Kidney (tissue), 14 donors: ENCODE results near the gene CAMTA1. TPM values are rescaled to one million over a fixed set of nuclear protein-coding genes. Genes with fewer than 3 reads are reported as not detected.

Experiments
- DNase-seq, 5 donors: peaks; one replicate each; pipeline ENCODE4 v3.0.0-alpha.2; 2013 to 2020
- FAIRE-seq: peaks from 2 replicates; lab custom pipeline; 2012; peaks lifted over from hg19 to GRCh38; lab: Jason Lieb, UNC
- H3K27ac ChIP-seq, 2 donors: one replicate each; pipeline ENCODE4 v1.7.0; 2013; ENCODE audit warnings: low read depth in 2 of 2, low read length in 2 of 2, inconsistent platforms in 1 of 2
- H3K27me3 ChIP-seq: one replicate; pipeline ENCODE4 v1.7.1; 2013; ENCODE audit warnings: low read length, inconsistent platforms; ENCODE audit not compliant: control insufficient read depth, insufficient read depth
- H3K36me3 ChIP-seq, 3 donors: one replicate each; pipeline versions ENCODE4 v1.7.0 to v1.7.1; 2013; ENCODE audit warnings: low read length in 3 of 3, control low read depth in 1 of 3, inconsistent platforms in 1 of 3; ENCODE audit not compliant: insufficient read depth in 3 of 3, control insufficient read depth in 2 of 3
- H3K4me1 ChIP-seq, 3 donors: one replicate each; pipeline versions ENCODE4 v1.7.0 to v1.7.1; 2013; ENCODE audit warnings: low read length in 3 of 3, inconsistent platforms in 1 of 3, low read depth in 1 of 3; ENCODE audit not compliant: control insufficient read depth in 2 of 3, insufficient read depth in 2 of 3
- H3K4me3 ChIP-seq, 3 donors: one replicate each; pipeline versions ENCODE4 v1.7.0 to v1.8.1; 2013; ENCODE audit warnings: low read length in 3 of 3, control low read depth in 1 of 3, inconsistent platforms in 1 of 3
- H3K9ac ChIP-seq, 3 donors: one replicate each; pipeline versions ENCODE4 v1.7.0 to v1.7.1; 2013; ENCODE audit warnings: low read length in 3 of 3, control low read depth in 1 of 3, inconsistent platforms in 1 of 3
- H3K9me3 ChIP-seq, 3 donors: one replicate each; pipeline versions ENCODE4 v1.7.0 to v1.7.1; 2013; ENCODE audit warnings: low read length in 3 of 3, control low read depth in 1 of 3, inconsistent platforms in 1 of 3; ENCODE audit not compliant: control insufficient read depth in 2 of 3, insufficient read depth in 1 of 3
- CTCF ChIP-seq: IDR thresholded peaks from 3 replicates; pipeline ENCODE4 v1.5.1; 2012; ENCODE audit warnings: mild to moderate bottlenecking, moderate library complexity, borderline replicate concordance; ENCODE audit not compliant: insufficient read depth; ENCODE audit errors: extremely low read depth
- intact Hi-C: fragments of 100-400 bp; cut with DNase I; formaldehyde crosslinking; loops from one replicate; pipeline ENCODE4 v1.11.1; 2022
- polyA plus RNA-seq: library from polyadenylated mRNA; stranded (reverse); fragments of 350-450 nt; fragmentation: Illumina TruSeq; extraction: RNeasy Lipid Tissue Mini Kit (QIAGEN cat#74804); gene quantifications from one replicate; pipeline ENCODE4 v1.2.3, GENCODE V29; 2014; ENCODE audit warnings: low read depth, low replicate concordance; ENCODE audit not compliant: insufficient read depth
- total RNA-seq: library from RNA; stranded (reverse); fragmentation: NEBNext Ultra II Directional; extraction: Animal tissue kit (Norgen Biotek cat#: 25700); gene quantifications from one replicate; pipeline ENCODE4 v1.2.1, GENCODE V29; 2021
- donor health status: control.
- donor health status: control.
- donor health status: control.
- donor health status: control.
- donor health status: control.
- donor health status: DM: yes; HTN: yes; CAD: no.
- donor health status: Normal renal cell carcinoma (clear cell type).

The CAMTA1 gene
- total and polyA plus RNA-seq, 2 donors from 2014 or later, result 79.0 to 170 TPM

GRCh38 chr1:7495962-7496361, 710.7 kb downstream of the CAMTA1 start:
- Histone ChIP-seq H3K27ac (no peak overlapping the region), H3K4me3 (no peak overlapping the region), H3K9me3 (peaks cover 0 to 2% (median 0%) of the 10 kb centered on the region in 3 donors), H3K4me1 (peaks cover 0 to 13% (median 0%) of the 10 kb centered on the region in 3 donors), H3K36me3 (peaks cover 0 to 2% (median 0%) of the 10 kb centered on the region in 3 donors), H3K9ac (no peak overlapping the region), H3K27me3 (no peaks in the 10 kb centered on the region)
- TF ChIP-seq CTCF, result no peak
- no peak for DNase-seq
- no peak for FAIRE-seq
- intact Hi-C loops, result no loop called here

- no peak overlapping the region for H3K9ac ChIP-seq
- DNase-seq, result no peak
- FAIRE-seq, result no peak
- peaks cover 0 to 2% (median 0%) of the 10 kb centered on the region in 3 donors for H3K36me3 ChIP-seq
- no peaks in the 10 kb centered on the region for H3K27me3 ChIP-seq
- no peak overlapping the region for H3K27ac ChIP-seq
- TF ChIP-seq CTCF, result no peak
- H3K4me3 ChIP-seq, result no peak overlapping the region
- H3K9me3 ChIP-seq, result peaks cover 0 to 2% (median 0%) of the 10 kb centered on the region in 3 donors
- intact Hi-C loops, result no loop called here
- peaks cover 0 to 3% (median 0%) of the 10 kb centered on the region in 3 donors for H3K4me1 ChIP-seq
Observed at GRCh38 chr1:7497107-7497637, 711.9 kb downstream of the CAMTA1 start.

- DNase-seq (peak in 3 of 5 donors; percentile 60 to 68 (median 67)), FAIRE-seq (no peak)
- TF ChIP-seq CTCF, result no peak
- Histone ChIP-seq H3K36me3 (peaks cover 0 to 2% (median 0%) of the 10 kb centered on the region in 3 donors), H3K4me3 (no peak overlapping the region), H3K27ac (no peak overlapping the region), H3K9ac (no peak overlapping the region), H3K27me3 (no peaks in the 10 kb centered on the region), H3K4me1 (peaks cover 0 to 3% (median 0%) of the 10 kb centered on the region in 3 donors), H3K9me3 (peaks cover 0 to 2% (median 0%) of the 10 kb centered on the region in 3 donors)
- intact Hi-C loops, result no loop called here
Observed at GRCh38 chr1:7500381-7501083, 715.3 kb downstream of the CAMTA1 start.
